ENCODE measurements around the gene RAPGEF6.

DNA sequence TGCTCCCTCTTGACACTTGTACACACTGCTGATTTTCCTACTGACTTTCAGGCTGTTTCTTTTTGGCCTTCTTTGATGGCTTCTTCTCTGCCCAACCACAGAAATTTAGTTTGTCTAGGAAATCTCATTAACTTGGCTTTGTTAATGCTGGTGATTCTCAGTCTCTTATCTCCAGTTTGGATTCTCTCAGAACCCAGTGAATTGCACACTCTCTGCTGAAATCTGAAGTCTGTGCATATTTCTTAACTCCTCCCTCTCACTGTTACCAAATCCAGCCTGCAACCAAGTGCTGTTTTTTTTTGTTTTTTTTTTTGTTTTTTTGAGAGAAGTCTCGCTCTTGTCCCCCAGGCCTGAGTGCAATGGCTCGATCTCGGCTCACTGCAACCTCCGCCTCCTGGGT lies 254.0 kb downstream of the RAPGEF6 start:
- TF ChIP-seq EZH2 (IDR thresholded peaks at IDR 0.05) (no peak), POLR2AphosphoS5 (IDR thresholded peaks at IDR 0.05; ENCODE audit: borderline replicate concordance, low read depth, low read length) (no peak)

Measured in SK-N-MC (cell line).